ENCODE results near the gene PHF24.

PHF24 gene

GRCh38 chr9:34984049-34984448 lies 26.0 kb downstream of the PHF24 start:
- DNase-seq = no peak

- no peak for DNase-seq
Measured at GRCh38 chr9:34985311-34985899, 27.3 kb downstream of the PHF24 start.

GRCh38 chr9:34986540-34987047 lies 28.5 kb downstream of the PHF24 start:
- DNase-seq = no peak

- DNase-seq = no peak
Measured at GRCh38 chr9:34987160-34987901, 29.2 kb downstream of the PHF24 start.

GRCh38 chr9:34988218-34989002 lies 30.3 kb downstream of the PHF24 start:
- no peak for DNase-seq

GRCh38 chr9:34989003-34989945 lies 31.2 kb downstream of the PHF24 start, which contains the start of gene DNAJB5:
Gene DNAJB5 (plus strand): TSS chr9:34989745. CDS start chr9:34990631, 886 bp downstream.
- DNase-seq = peak; percentile 86

- DNase-seq = no peak
Measured at GRCh38 chr9:34989946-34990635, 32.0 kb downstream of the PHF24 start.

- no peak for DNase-seq
Measured at GRCh38 chr9:34990908-34991606, 33.0 kb downstream of the PHF24 start.

- DNase-seq = no peak
Measured at GRCh38 chr9:34991607-34992375, 33.7 kb downstream of the PHF24 start.

GRCh38 chr9:34992376-34992951 lies 34.4 kb downstream of the PHF24 start:
- no peak for DNase-seq

GRCh38 chr9:34993502-34994259 lies 35.6 kb downstream of the PHF24 start:
- no peak for DNase-seq

- DNase-seq = no peak
Measured at GRCh38 chr9:34994260-34994899, 36.3 kb downstream of the PHF24 start.

- no peak for DNase-seq
Measured at GRCh38 chr9:34994900-34995669, 37.0 kb downstream of the PHF24 start.

GRCh38 chr9:34995670-34996060 lies 37.6 kb downstream of the PHF24 start:
- DNase-seq = no peak

GRCh38 chr9:34996181-34996904 lies 38.3 kb downstream of the PHF24 start:
- no peak for DNase-seq

- no peak for DNase-seq
Measured at GRCh38 chr9:34996905-34997279, 38.8 kb downstream of the PHF24 start.

- no peak for DNase-seq
Measured at GRCh38 chr9:34997379-34997781, 39.3 kb downstream of the PHF24 start.

All from NCI-H187 treated with DMSO at 0.1 percent for 48 hours (cell line).